Uterus (tissue), 4 donors: ENCODE results near the gene DDX43. TPM values are rescaled to one million over a fixed set of nuclear protein-coding genes. Genes with fewer than 3 reads are reported as not detected.

ENCODE experiments used
- DNase-seq, 2 donors: peaks; one replicate each; pipeline ENCODE4 v3.0.0-alpha.2; 2019 to 2020
- H3K27ac ChIP-seq, 2 donors: fragments of 200-600 bp; sonication (generic); 1 replicate in 1 of 2; 2 replicates in 1 of 2; pipeline ENCODE4 v1.5.1; 2016 to 2018
- H3K27me3 ChIP-seq, 2 donors: fragments of 200-600 bp; sonication (generic); one replicate each; pipeline ENCODE4 v1.5.1; 2018 to 2019; ENCODE audit warnings: control low read depth in 1 of 2
- H3K36me3 ChIP-seq, 2 donors: fragments of 200-600 bp; sonication (generic); one replicate each; pipeline ENCODE4 v1.5.1; 2019; ENCODE audit warnings: control low read depth in 1 of 2
- H3K4me1 ChIP-seq, 2 donors: fragments of 200-600 bp; sonication (generic); one replicate each; pipeline ENCODE4 v1.5.1; 2018 to 2019; ENCODE audit warnings: control low read depth in 1 of 2
- H3K4me3 ChIP-seq, 2 donors: fragments of 200-600 bp; sonication (generic); 1 replicate in 1 of 2; 2 replicates in 1 of 2; pipeline ENCODE4 v1.5.1; 2018 to 2019; ENCODE audit warnings: mild to moderate bottlenecking in 1 of 2
- H3K9me3 ChIP-seq, 2 donors: fragments of 200-600 bp; sonication (generic); one replicate each; pipeline ENCODE4 v1.5.1; 2019; ENCODE audit warnings: control low read depth in 1 of 2
- CTCF ChIP-seq, 4 experiments: fragments of 200-600 bp in 2 of 4; fragments of 450-650 bp in 2 of 4; sonication (generic) in 2 of 4; IDR thresholded peaks; one replicate each; pipeline ENCODE4 v1.5.1; 2016 to 2019; ENCODE audit warnings: antibody characterized with exemption in 4 of 4, mild to moderate bottlenecking in 2 of 4, moderate library complexity in 1 of 4
- POLR2A ChIP-seq, 2 donors: fragments of 450-650 bp; IDR thresholded peaks; one replicate each; pipeline ENCODE4 v1.6.1; 2016; ENCODE audit warnings: antibody characterized with exemption in 2 of 2, mild to moderate bottlenecking in 1 of 2, moderate library complexity in 1 of 2
- intact Hi-C: fragments of 100-400 bp; cut with DNase I; formaldehyde crosslinking; loops from one replicate; pipeline ENCODE4 v1.15.1; 2023; ENCODE audit warnings: low total_unique reads
- total RNA-seq, 4 donors: library from RNA; depleted of rRNA in 3 of 4; stranded (reverse); fragments of >200 nt in 3 of 4; gene quantifications; one replicate each; pipeline versions ENCODE4 v1.1.0 to v1.2.4, GENCODE V29; 2014 to 2023
- donor health status: DM: yes; HTN: yes; CAD: no.

The DDX43 gene
- total RNA-seq, 4 donors from 2014 or later: 0.43 to 3.7 TPM; not detected in 2

GRCh38 chr6:73418081-73418741, 23.6 kb downstream of the DDX43 start:
- no peaks in the 10 kb centered on the region for H3K9me3 ChIP-seq
- TF ChIP-seq POLR2A (IDR thresholded peaks at IDR 0.05) (no peak), CTCF (IDR thresholded peaks at IDR 0.05) (no peak)
- intact Hi-C loops: no loop called here
- H3K36me3 ChIP-seq: no peaks in the 10 kb centered on the region
- no peak for DNase-seq
- H3K27ac ChIP-seq: no peak overlapping the region
- H3K27me3 ChIP-seq: no peaks in the 10 kb centered on the region
- H3K4me1 ChIP-seq: no peaks in the 10 kb centered on the region
- no peak overlapping the region for H3K4me3 ChIP-seq

- intact Hi-C loops: no loop called here
- Histone ChIP-seq H3K4me3 (no peak overlapping the region), H3K36me3 (no peaks in the 10 kb centered on the region), H3K4me1 (no peaks in the 10 kb centered on the region), H3K9me3 (no peaks in the 10 kb centered on the region), H3K27me3 (no peaks in the 10 kb centered on the region), H3K27ac (no peak overlapping the region)
- no peak for DNase-seq
- no peak for TF ChIP-seq CTCF (IDR thresholded peaks at IDR 0.05)
- no peak for TF ChIP-seq POLR2A (IDR thresholded peaks at IDR 0.05)
Observed at GRCh38 chr6:73421534-73421933, 26.9 kb downstream of the DDX43 start.

GRCh38 chr6:73435236-73435635, 40.6 kb downstream of the DDX43 start:
- H3K4me3 ChIP-seq: no peak overlapping the region
- H3K4me1 ChIP-seq: no peaks in the 10 kb centered on the region
- no peak overlapping the region for H3K27ac ChIP-seq
- no peaks in the 10 kb centered on the region for H3K36me3 ChIP-seq
- DNase-seq: no peak
- no peaks in the 10 kb centered on the region for H3K27me3 ChIP-seq
- no peak for TF ChIP-seq CTCF (IDR thresholded peaks at IDR 0.05)
- TF ChIP-seq POLR2A (IDR thresholded peaks at IDR 0.05): no peak
- intact Hi-C loops: no loop called here
- H3K9me3 ChIP-seq: no peaks in the 10 kb centered on the region

GRCh38 chr6:73443555-73443954, 48.9 kb downstream of the DDX43 start:
- H3K27ac ChIP-seq: no peak overlapping the region
- H3K27me3 ChIP-seq: no peaks in the 10 kb centered on the region
- intact Hi-C loops: no loop called here

More at GRCh38 chr6:73443555-73443954, 48.9 kb downstream of the DDX43 start:
- Histone ChIP-seq H3K4me3 (no peak overlapping the region), H3K4me1 (no peaks in the 10 kb centered on the region), H3K36me3 (no peaks in the 10 kb centered on the region), H3K9me3 (no peaks in the 10 kb centered on the region)
- DNase-seq: no peak
- TF ChIP-seq CTCF (IDR thresholded peaks at IDR 0.05) (no peak), POLR2A (IDR thresholded peaks at IDR 0.05) (no peak)
